H1 (cell line): ENCODE measurements around the gene WSCD1. TPM values are rescaled to one million over a fixed set of nuclear protein-coding genes. Genes with fewer than 3 reads are reported as not detected.

Experiments
- CTCF ChIA-PET: fragments of 300-600 bp; sonication (Branson Sonifier 250); formaldehyde crosslinking; loops from one replicate; lab custom pipeline; 2021; ENCODE audit not compliant: partially characterized antibody; lab: Charles Lee
- POLR2A ChIA-PET: fragments of 300-600 bp; sonication (Branson Sonifier 250); formaldehyde crosslinking; loops from one replicate; lab custom pipeline; 2021; ENCODE audit warnings: inconsistent platforms; ENCODE audit not compliant: partially characterized antibody; lab: Charles Lee
- DNase-seq, 2 experiments: peaks; one replicate each; pipeline versions ENCODE4 v3.0.0 to v3.0.0-alpha.2; 2010 to 2022; ENCODE audit warnings: low spot score in 2 of 2, low read depth in 1 of 2, mixed read lengths in 1 of 2
- FAIRE-seq: peaks from 2 replicates; lab custom pipeline; 2011; peaks lifted over from hg19 to GRCh38; lab: Jason Lieb, UNC
- H2AFZ ChIP-seq: 2 replicates; pipeline ENCODE4 v1.8.1; 2012; ENCODE audit warnings: low read length, inconsistent platforms
- H2AK5ac ChIP-seq: 2 replicates; pipeline ENCODE4 v1.6.1; 2013; ENCODE audit warnings: low read depth, low read length
- H2BK120ac ChIP-seq: replicated peaks from 2 replicates; pipeline ENCODE3; 2013; ENCODE audit warnings: low read depth, low read length, inconsistent platforms
- H2BK12ac ChIP-seq: 2 replicates; pipeline ENCODE4 v1.6.1; 2013; ENCODE audit warnings: low read depth, low read length
- H2BK15ac ChIP-seq: 2 replicates; pipeline ENCODE4 v1.6.1; 2013; ENCODE audit warnings: low read length
- H2BK20ac ChIP-seq: 2 replicates; pipeline ENCODE4 v1.6.1; 2013; ENCODE audit warnings: low read length
- H2BK5ac ChIP-seq: 2 replicates; pipeline ENCODE4 v1.6.1; 2013; ENCODE audit warnings: low read depth, low read length
- H3K14ac ChIP-seq: 2 replicates; pipeline ENCODE4 v1.6.1; 2013; ENCODE audit warnings: inconsistent platforms; ENCODE audit not compliant: insufficient read length
- H3K18ac ChIP-seq: 2 replicates; pipeline ENCODE4 v1.6.1; 2013; ENCODE audit warnings: low read length; ENCODE audit errors: extremely low read depth
- H3K23ac ChIP-seq: 2 replicates; pipeline ENCODE4 v1.6.1; 2013; ENCODE audit warnings: inconsistent platforms; ENCODE audit not compliant: insufficient read length
- H3K23me2 ChIP-seq: 2 replicates; pipeline ENCODE4 v1.6.1; 2013; ENCODE audit warnings: low read depth, low read length
- H3K27ac ChIP-seq: 2 replicates; pipeline ENCODE4 v1.6.1; 2011; ENCODE audit warnings: low read depth, low read length, inconsistent platforms
- H3K27me3 ChIP-seq, 4 experiments: replicated peaks in 1 of 4; 1 replicate in 1 of 4; 2 replicates in 3 of 4; pipeline versions ENCODE4 v1.6.1 to v1.8.1; 2011 to 2013; ENCODE audit warnings: low read length in 3 of 4, mild to moderate bottlenecking in 3 of 4, inconsistent platforms in 2 of 4, mixed read lengths in 2 of 4, moderate library complexity in 1 of 4; ENCODE audit not compliant: control insufficient read depth in 3 of 4, insufficient read depth in 3 of 4; ENCODE audit errors: extremely low read depth in 1 of 4
- H3K36me3 ChIP-seq, 4 experiments: 2 replicates each; pipeline versions ENCODE4 v1.6.1 to v1.8.1; 2011 to 2013; ENCODE audit warnings: mild to moderate bottlenecking in 4 of 4, low read length in 3 of 4, moderate library complexity in 2 of 4, control low read depth in 1 of 4, inconsistent platforms in 1 of 4; ENCODE audit not compliant: insufficient read depth in 4 of 4, control insufficient read depth in 2 of 4
- H3K4ac ChIP-seq: replicated peaks from 2 replicates; pipeline ENCODE3; 2013; ENCODE audit warnings: low read length, low read depth, mixed read lengths, inconsistent platforms; ENCODE audit not compliant: insufficient read length
- H3K4me1 ChIP-seq, 4 experiments: replicated peaks in 1 of 4; 1 replicate in 1 of 4; 2 replicates in 3 of 4; pipeline versions ENCODE4 v1.6.1 to v1.8.1; 2011 to 2013; ENCODE audit warnings: low read length in 3 of 4, inconsistent platforms in 2 of 4, mixed read lengths in 1 of 4; ENCODE audit not compliant: insufficient read depth in 4 of 4, control insufficient read depth in 3 of 4
- H3K4me2 ChIP-seq, 2 experiments: 2 replicates each; pipeline versions ENCODE4 v1.6.1 to v1.8.1; 2011 to 2013; ENCODE audit warnings: low read depth in 2 of 2, low read length in 2 of 2, control low read depth in 1 of 2, inconsistent platforms in 1 of 2, mild to moderate bottlenecking in 1 of 2; ENCODE audit not compliant: insufficient read depth in 1 of 2
- H3K4me3 ChIP-seq, 4 experiments: fragments of 200-600, 300-600 bp in 1 of 4; sonication (generic), shearing (Covaris generic), sonication (Bioruptor Twin) in 1 of 4; 2 replicates each; pipeline versions ENCODE4 v1.5.1 to v1.8.1; 2011 to 2016; ENCODE audit warnings: low read length in 4 of 4, low read depth in 3 of 4, control low read depth in 2 of 4, inconsistent platforms in 2 of 4, mild to moderate bottlenecking in 2 of 4, mixed read lengths in 1 of 4, moderate library complexity in 1 of 4; ENCODE audit not compliant: insufficient read depth in 2 of 4; ENCODE audit errors: extremely low read depth in 1 of 4
- H3K56ac ChIP-seq: replicated peaks from 2 replicates; pipeline ENCODE3; 2013; ENCODE audit warnings: low read depth, mild to moderate bottlenecking, mixed read lengths, low read length, inconsistent platforms; ENCODE audit not compliant: insufficient read length
- H3K79me1 ChIP-seq: 2 replicates; pipeline ENCODE4 v1.6.1; 2013; ENCODE audit warnings: low read depth, low read length, control low read depth
- H3K79me2 ChIP-seq, 2 experiments: 2 replicates each; pipeline versions ENCODE4 v1.6.1 to v1.8.1; 2012 to 2013; ENCODE audit warnings: low read length in 2 of 2, mild to moderate bottlenecking in 2 of 2, inconsistent platforms in 1 of 2; ENCODE audit not compliant: insufficient read depth in 2 of 2, control insufficient read depth in 1 of 2
- H3K9ac ChIP-seq, 4 experiments: replicated peaks in 1 of 4; 1 replicate in 1 of 4; 2 replicates in 3 of 4; pipeline versions ENCODE4 v1.6.1 to v1.8.1; 2011 to 2013; ENCODE audit warnings: low read depth in 3 of 4, low read length in 3 of 4, control low read depth in 2 of 4, mild to moderate bottlenecking in 2 of 4, moderate library complexity in 2 of 4, inconsistent platforms in 1 of 4; ENCODE audit errors: extremely low read depth in 1 of 4
- H3K9me3 ChIP-seq, 2 experiments: 2 replicates each; pipeline versions ENCODE4 v1.6.1 to v1.8.1; 2012 to 2013; ENCODE audit warnings: mild to moderate bottlenecking in 2 of 2, moderate library complexity in 2 of 2, control low read depth in 1 of 2, inconsistent platforms in 1 of 2, low read depth in 1 of 2, low read length in 1 of 2, mixed read lengths in 1 of 2; ENCODE audit not compliant: insufficient read depth in 2 of 2
- H4K20me1 ChIP-seq, 2 experiments: replicated peaks in 1 of 2; 2 replicates each; pipeline versions ENCODE3 to v1.8.1; 2011 to 2013; ENCODE audit warnings: inconsistent platforms in 2 of 2, low read length in 2 of 2, mild to moderate bottlenecking in 1 of 2; ENCODE audit not compliant: insufficient read depth in 2 of 2, control insufficient read depth in 1 of 2
- H4K5ac ChIP-seq: 2 replicates; pipeline ENCODE4 v1.6.1; 2013; ENCODE audit warnings: low read length, low read depth, mixed read lengths, inconsistent platforms; ENCODE audit not compliant: insufficient read length
- H4K8ac ChIP-seq: 2 replicates; pipeline ENCODE4 v1.8.0; 2013; ENCODE audit warnings: mild to moderate bottlenecking, moderate library complexity, low read length, inconsistent platforms; ENCODE audit not compliant: insufficient read depth; ENCODE audit errors: extremely low read depth
- H4K91ac ChIP-seq: replicated peaks from 2 replicates; pipeline ENCODE3; 2013; ENCODE audit warnings: low read length, mixed read lengths, inconsistent platforms; ENCODE audit not compliant: insufficient read length
- BACH1 ChIP-seq: IDR thresholded peaks from 2 replicates; pipeline ENCODE4 v1.6.1; 2012; ENCODE audit warnings: low read length, improper control_type of control experiment
- EGR1 ChIP-seq: IDR thresholded peaks from 2 replicates; pipeline ENCODE4 v1.6.1; 2011; ENCODE audit warnings: low read depth, low read length, borderline replicate concordance
- GTF2F1 ChIP-seq: IDR thresholded peaks from 2 replicates; pipeline ENCODE4 v1.6.1; 2012; ENCODE audit warnings: low read depth, low read length, improper control_type of control experiment, borderline replicate concordance
- JUND ChIP-seq: IDR thresholded peaks from 2 replicates; pipeline ENCODE4 v1.6.1; 2011; ENCODE audit warnings: mild to moderate bottlenecking, improper control_type of control experiment, low read length
- MAFK ChIP-seq: IDR thresholded peaks from 2 replicates; pipeline ENCODE4 v1.6.1; 2012; ENCODE audit warnings: low read depth, mild to moderate bottlenecking, improper control_type of control experiment, low read length
- PHF8 ChIP-seq: fragments of 200-600 bp; sonication (generic); conservative IDR thresholded peaks from 2 replicates; pipeline ENCODE4 v1.7.1; 2012; ENCODE audit warnings: low read depth, mild to moderate bottlenecking, inconsistent platforms, low read length, moderate library complexity
- RBBP5 ChIP-seq: IDR thresholded peaks from 2 replicates; pipeline ENCODE4 v1.7.1; 2012; ENCODE audit warnings: low read depth, mild to moderate bottlenecking, inconsistent platforms, low read length, moderate library complexity, borderline replicate concordance
- TBP ChIP-seq: IDR thresholded peaks from 2 replicates; pipeline ENCODE4 v1.6.1; 2011; ENCODE audit warnings: low read depth, low read length, improper control_type of control experiment
- WGBS, 2 experiments: shearing (Covaris generic) in 1 of 2; methylation state at CpG; one replicate each; pipeline versions ENCODE4 v1.1.6 to v1.1.7; 2013 to 2015; ENCODE audit warnings: low lambda C conversion rate in 2 of 2, mixed read lengths in 2 of 2, inconsistent platforms in 1 of 2, low coverage in 1 of 2, missing lambda C conversion rate in 1 of 2; ENCODE audit not compliant: insufficient replicate concordance in 2 of 2, insufficient coverage in 1 of 2, insufficient read length in 1 of 2; ENCODE audit errors: extremely low coverage in 1 of 2, missing lambda C conversion rate in 1 of 2; 5-methylcytosine and 5-hydroxymethylcytosine counted together
- polyA plus RNA-seq, 7 experiments: library from polyadenylated mRNA; depleted of rRNA in 3 of 7; stranded (reverse) in 5 of 7; unstranded in 2 of 7; fragments of >200 nt in 5 of 7; fragments of 200-250 nt in 2 of 7; gene quantifications; 1 replicate in 5 of 7; 2 replicates in 1 of 7; 4 replicates in 1 of 7; pipeline versions ENCODE4 v1.2.1 to v1.2.3, GENCODE V29; 2011 to 2013; ENCODE audit warnings: missing spikeins in 2 of 7, mixed read lengths in 2 of 7
- total RNA-seq: library from RNA; stranded (reverse); fragmentation: NEBNext Ultra II Directional; extraction: Animal tissue kit (Norgen Biotek cat#: 25700); gene quantifications from 2 replicates; pipeline ENCODE4 v1.2.1, GENCODE V29; 2021

Gene WSCD1
- total and polyA plus RNA-seq, 2 of the 8 experiments (the other 6 are each of a cell fraction or from before 2014, with no cell fraction given), result 21.9 to 39.0 TPM

DNA sequence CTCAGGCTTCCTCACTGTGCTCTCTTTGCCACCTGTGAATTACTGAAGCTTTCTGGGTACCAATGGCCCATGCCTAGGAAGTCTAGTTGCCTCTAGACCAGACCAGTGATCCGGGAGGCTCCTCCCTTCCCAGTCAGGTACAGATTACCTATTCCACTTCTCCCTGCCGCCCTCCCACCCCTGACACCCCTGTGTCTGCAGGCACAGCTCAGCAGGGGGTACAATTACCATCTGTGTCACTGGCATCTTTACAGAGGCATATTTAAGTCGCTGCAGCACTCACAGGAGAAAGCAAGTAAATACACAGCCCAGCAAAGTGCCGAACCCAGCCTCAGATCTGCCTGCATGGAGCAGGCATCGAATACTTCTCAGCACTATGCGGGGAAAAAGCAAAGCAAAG lies 5.3 kb upstream of the WSCD1 start:
- POLR2A ChIA-PET, result no interaction called here
- Histone ChIP-seq H3K4me1 (peaks cover 2 to 7% (median 5%) of the 10 kb centered on the region in 4 experiments; a peak in 6 of 7 replicates), H3K23me2 (peaks cover 6% of the 10 kb centered on the region; the same call in 1 of the 2 replicates), H3K79me2 (no peaks in the 10 kb centered on the region), H3K18ac (no peak overlapping the region), H3K36me3 (no peaks in the 10 kb centered on the region), H3K79me1 (no peaks in the 10 kb centered on the region), H4K8ac (no peak overlapping the region; the same call in 1 of the 2 replicates), H3K9ac (no peak overlapping the region), H2AK5ac (no peak overlapping the region), H3K27me3 (peaks cover 0 to 13% (median 9%) of the 10 kb centered on the region in 4 experiments; a peak in 6 of 7 replicates), H2BK5ac (no peak overlapping the region), H3K4me2 (no peak overlapping the region), H3K56ac (no peak overlapping the region), H3K14ac (no peak overlapping the region), H2BK20ac (no peak overlapping the region), H2AFZ (no peak overlapping the region), H3K9me3 (no peaks in the 10 kb centered on the region), H3K4me3 (no peak overlapping the region), H2BK120ac (no peak overlapping the region), H2BK15ac (no peak overlapping the region), H4K91ac (no peak overlapping the region), H2BK12ac (no peak overlapping the region), H3K27ac (no peak overlapping the region), H3K23ac (no peak overlapping the region), H4K20me1 (no peaks in the 10 kb centered on the region), H3K4ac (no peak overlapping the region), H4K5ac (no peak overlapping the region)
- CTCF ChIA-PET, result interaction anchor here (1.2 kb wide), 1 partner anchor 10 kb away, joined by 3 read pairs; no protein-coding TSS in a partner anchor
- FAIRE-seq (no peak), DNase-seq (no peak)
- 75% methylated on average over 6 of the region's 6 CpGs; no CpG with 5 or more reads in 1 of the 2 experiments for WGBS, 2 experiments
- no peak for TF ChIP-seq MAFK
- no peak for TF ChIP-seq BACH1
- TF ChIP-seq JUND, result no peak
- TF ChIP-seq RBBP5, result no peak
- no peak for TF ChIP-seq EGR1
- no peak for TF ChIP-seq PHF8
- no peak for TF ChIP-seq TBP
- TF ChIP-seq GTF2F1, result no peak
